HL-60/S4 (cell line): ENCODE results near the gene RFC4.
"Not testable (repeated sequence)": the region's sequence is repeated elsewhere in the genome, so short reads cannot be mapped to it uniquely, and the experiment has no call there.

Experiments used
- in situ Hi-C: fragments of 300-500 bp; cut with MboI; formaldehyde crosslinking; loops from 2 replicates; pipeline ENCODE4 v1.14.3; 2022; ENCODE audit warnings: low sequenced_read_pairs

The RFC4 gene

GRCh38 chr3:186806089-186807055 lies at the start of gene RFC4:
Gene RFC4, minus strand, starts transcription at chr3:186806482. Its CDS starts 1,769 bp downstream, at chr3:186804713.
- in situ Hi-C loops: loop anchor here (25.0 kb wide), 3 partner anchors 194 to 819 kb away; partner anchors contain the start of gene AHSG

- in situ Hi-C loops: no loop called here
Measured at GRCh38 chr3:186854954-186855353, 48.7 kb upstream of the RFC4 start.

- in situ Hi-C loops: no loop called here
Measured at GRCh38 chr3:186854146-186854545, 47.9 kb upstream of the RFC4 start.

GRCh38 chr3:186852994-186853393 lies 46.7 kb upstream of the RFC4 start:
- in situ Hi-C loops: no loop called here

- in situ Hi-C loops: not testable (repeated sequence)
Measured at GRCh38 chr3:186851835-186852234, 45.6 kb upstream of the RFC4 start.

- in situ Hi-C loops: loop anchor here (5.0 kb wide), 1 partner anchor 313 kb away; no protein-coding TSS in a partner anchor
Measured at GRCh38 chr3:186849374-186849975, 43.2 kb upstream of the RFC4 start.

- in situ Hi-C loops: loop anchor here (5.0 kb wide), 1 partner anchor 315 kb away; no protein-coding TSS in a partner anchor
Measured at GRCh38 chr3:186847437-186847836, 41.2 kb upstream of the RFC4 start.

- in situ Hi-C loops: loop anchor here (5.0 kb wide), 1 partner anchor 317 kb away; no protein-coding TSS in a partner anchor
Measured at GRCh38 chr3:186845756-186846155, 39.5 kb upstream of the RFC4 start.

- in situ Hi-C loops: loop anchor here (5.0 kb wide), 1 partner anchor 317 kb away; no protein-coding TSS in a partner anchor
Measured at GRCh38 chr3:186844908-186845307, 38.6 kb upstream of the RFC4 start.

- in situ Hi-C loops: no loop called here
Measured at GRCh38 chr3:186843039-186843432, 36.8 kb upstream of the RFC4 start.

GRCh38 chr3:186842426-186843038 lies 36.2 kb upstream of the RFC4 start, which contains the start of gene ADIPOQ:
Gene ADIPOQ, plus strand, starts transcription at chr3:186842710. Its CDS starts 10,349 bp downstream, at chr3:186853059.
- in situ Hi-C loops: no loop called here

GRCh38 chr3:186841620-186842019 lies 35.3 kb upstream of the RFC4 start:
- in situ Hi-C loops: no loop called here

- in situ Hi-C loops: no loop called here
Measured at GRCh38 chr3:186839874-186840641, 33.8 kb upstream of the RFC4 start.

GRCh38 chr3:186832276-186832675 lies 26.0 kb upstream of the RFC4 start:
- in situ Hi-C loops: no loop called here

- in situ Hi-C loops: no loop called here
Measured at GRCh38 chr3:186831798-186832197, 25.5 kb upstream of the RFC4 start.

- in situ Hi-C loops: no loop called here
Measured at GRCh38 chr3:186828340-186828739, 22.1 kb upstream of the RFC4 start.

- in situ Hi-C loops: no loop called here
Measured at GRCh38 chr3:186826976-186827857, 20.9 kb upstream of the RFC4 start.

GRCh38 chr3:186826410-186826975 lies 20.2 kb upstream of the RFC4 start:
- in situ Hi-C loops: no loop called here

GRCh38 chr3:186825872-186826409 lies 19.7 kb upstream of the RFC4 start:
- in situ Hi-C loops: no loop called here
